ENCODE data around the gene LAPTM4A. TPM values are rescaled to one million over a fixed set of nuclear protein-coding genes. Genes with fewer than 3 reads are reported as not detected.

The LAPTM4A gene
- total RNA-seq, 1 donor from 2014 or later = 141 TPM

GRCh38 chr2:20016346-20016745, 35.1 kb downstream of the LAPTM4A start:
- Histone ChIP-seq H3K27me3 (ENCODE audit: control insufficient read depth, insufficient read depth, low read length) (peaks cover 4% of the 10 kb centered on the region), H3K36me3 (ENCODE audit: control insufficient read depth, insufficient read depth, low read length) (no peaks in the 10 kb centered on the region), H3K4me3 (ENCODE audit: low read depth, low read length) (no peak overlapping the region)
- no peak for DNase-seq (ENCODE audit: low read depth)
- TF ChIP-seq CTCF (IDR thresholded peaks at IDR 0.05; ENCODE audit: insufficient read depth, low read length, poor library complexity, severe bottlenecking) = no peak

GRCh38 chr2:20015482-20016083, 35.8 kb downstream of the LAPTM4A start:
- Histone ChIP-seq H3K36me3 (ENCODE audit: control insufficient read depth, insufficient read depth, low read length) (no peaks in the 10 kb centered on the region), H3K27me3 (ENCODE audit: control insufficient read depth, insufficient read depth, low read length) (peaks cover 4% of the 10 kb centered on the region), H3K4me3 (ENCODE audit: low read depth, low read length) (no peak overlapping the region)
- TF ChIP-seq CTCF (IDR thresholded peaks at IDR 0.05; ENCODE audit: insufficient read depth, low read length, poor library complexity, severe bottlenecking) = peak; percentile 52
- DNase-seq (ENCODE audit: low read depth) = no peak

GRCh38 chr2:20013126-20013849, 38.1 kb downstream of the LAPTM4A start:
- no peak for DNase-seq (ENCODE audit: low read depth)
- H3K36me3 ChIP-seq (ENCODE audit: control insufficient read depth, insufficient read depth, low read length) = no peaks in the 10 kb centered on the region
- H3K27me3 ChIP-seq (ENCODE audit: control insufficient read depth, insufficient read depth, low read length) = peaks cover 4% of the 10 kb centered on the region
- TF ChIP-seq CTCF (IDR thresholded peaks at IDR 0.05; ENCODE audit: insufficient read depth, low read length, poor library complexity, severe bottlenecking) = no peak
- no peak overlapping the region for H3K4me3 ChIP-seq (ENCODE audit: low read depth, low read length)

- TF ChIP-seq CTCF (IDR thresholded peaks at IDR 0.05; ENCODE audit: insufficient read depth, low read length, poor library complexity, severe bottlenecking) = no peak
- Histone ChIP-seq H3K27me3 (ENCODE audit: control insufficient read depth, insufficient read depth, low read length) (peaks cover 4% of the 10 kb centered on the region), H3K36me3 (ENCODE audit: control insufficient read depth, insufficient read depth, low read length) (no peaks in the 10 kb centered on the region), H3K4me3 (ENCODE audit: low read depth, low read length) (peak within 1 kb of the TSS; percentile 30)
- DNase-seq (ENCODE audit: low read depth) = no peak
Observed at GRCh38 chr2:20012282-20013125, 38.9 kb downstream of the LAPTM4A start, which contains the start of gene MATN3. TSS of gene MATN3 (minus strand) at chr2:20012668. CDS start at chr2:20012631, 37 bp downstream.

GRCh38 chr2:20012032-20012281, 39.5 kb downstream of the LAPTM4A start:
- no peak for DNase-seq (ENCODE audit: low read depth)
- peaks cover 4% of the 10 kb centered on the region for H3K27me3 ChIP-seq (ENCODE audit: control insufficient read depth, insufficient read depth, low read length)
- H3K4me3 ChIP-seq (ENCODE audit: low read depth, low read length) = peak overlapping the region; percentile 30
- no peaks in the 10 kb centered on the region for H3K36me3 ChIP-seq (ENCODE audit: control insufficient read depth, insufficient read depth, low read length)
- TF ChIP-seq CTCF (IDR thresholded peaks at IDR 0.05; ENCODE audit: insufficient read depth, low read length, poor library complexity, severe bottlenecking) = no peak

Data from kidney epithelial cell (primary cell).